ENCODE data around the gene TM7SF2.

DNA sequence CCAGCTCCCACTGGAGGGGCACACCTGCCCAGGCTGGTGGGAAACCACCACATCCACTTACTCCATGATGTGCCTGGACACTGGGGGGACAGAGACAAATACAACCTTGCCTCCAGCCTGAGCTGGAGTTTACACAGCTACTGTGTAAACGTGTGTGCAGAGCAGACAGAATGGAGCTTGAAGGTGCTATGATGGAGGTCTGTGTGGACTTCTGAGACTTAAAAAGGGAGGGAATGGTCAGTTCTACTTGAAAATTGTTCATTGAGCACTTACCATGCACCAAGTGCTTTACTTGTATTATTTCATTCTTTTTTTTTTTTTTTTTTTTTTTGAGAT lies 39.1 kb upstream of the TM7SF2 start:
- TF ChIP-seq, protein P1, sequence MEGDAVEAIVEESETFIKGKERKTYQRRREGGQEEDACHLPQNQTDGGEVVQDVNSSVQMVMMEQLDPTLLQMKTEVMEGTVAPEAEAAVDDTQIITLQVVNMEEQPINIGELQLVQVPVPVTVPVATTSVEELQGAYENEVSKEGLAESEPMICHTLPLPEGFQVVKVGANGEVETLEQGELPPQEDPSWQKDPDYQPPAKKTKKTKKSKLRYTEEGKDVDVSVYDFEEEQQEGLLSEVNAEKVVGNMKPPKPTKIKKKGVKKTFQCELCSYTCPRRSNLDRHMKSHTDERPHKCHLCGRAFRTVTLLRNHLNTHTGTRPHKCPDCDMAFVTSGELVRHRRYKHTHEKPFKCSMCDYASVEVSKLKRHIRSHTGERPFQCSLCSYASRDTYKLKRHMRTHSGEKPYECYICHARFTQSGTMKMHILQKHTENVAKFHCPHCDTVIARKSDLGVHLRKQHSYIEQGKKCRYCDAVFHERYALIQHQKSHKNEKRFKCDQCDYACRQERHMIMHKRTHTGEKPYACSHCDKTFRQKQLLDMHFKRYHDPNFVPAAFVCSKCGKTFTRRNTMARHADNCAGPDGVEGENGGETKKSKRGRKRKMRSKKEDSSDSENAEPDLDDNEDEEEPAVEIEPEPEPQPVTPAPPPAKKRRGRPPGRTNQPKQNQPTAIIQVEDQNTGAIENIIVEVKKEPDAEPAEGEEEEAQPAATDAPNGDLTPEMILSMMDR (IDR thresholded peaks at IDR 0.05 in 4 of 5, conservative IDR thresholded peaks at IDR 0.05 in 1 of 5), result no peak
- TF ChIP-seq POLR2A (IDR thresholded peaks at IDR 0.05), result no peak

Measured in gastrocnemius medialis (tissue), 4 donors.